GM12878 (cell line): Measurements from ENCODE around the gene FAM229A. TPM values are rescaled to one million over a fixed set of nuclear protein-coding genes. Genes with fewer than 3 reads are reported as not detected.
A peak's percentile ranks its signal among the peaks of the same experiment; 100 is the strongest.

Experiments
- BACH1 ChIP-seq: fragments of 450-650 bp; IDR thresholded peaks from 2 replicates; pipeline ENCODE4 v1.6.1; 2017; ENCODE audit warnings: mild to moderate bottlenecking, borderline replicate concordance
- BMI1 ChIP-seq: fragments of 450-650 bp; IDR thresholded peaks from 2 replicates; pipeline ENCODE4 v1.6.1; 2016; ENCODE audit warnings: mild to moderate bottlenecking, moderate library complexity, borderline replicate concordance
- CBFB ChIP-seq: IDR thresholded peaks from 2 replicates; pipeline ENCODE4 v1.6.1; 2016; ENCODE audit warnings: antibody characterized with exemption, low read depth
- CHD2 ChIP-seq: IDR thresholded peaks from 2 replicates; pipeline ENCODE4 v1.6.1; 2011; ENCODE audit warnings: low read depth, low read length, improper control_type of control experiment, borderline replicate concordance
- ESRRA ChIP-seq: IDR thresholded peaks from 2 replicates; pipeline ENCODE4 v1.6.1; 2012; ENCODE audit warnings: mild to moderate bottlenecking, low read length, improper control_type of control experiment
- FOS ChIP-seq: IDR thresholded peaks from 3 replicates; pipeline ENCODE4 v1.6.1; 2011; ENCODE audit warnings: borderline replicate concordance; ENCODE audit not compliant: insufficient read length; ENCODE audit errors: extremely low read depth
- FOXK2 ChIP-seq: fragments of 450-650 bp; IDR thresholded peaks from 2 replicates; pipeline ENCODE4 v1.6.1; 2017; ENCODE audit warnings: mild to moderate bottlenecking, moderate library complexity
- FOXM1 ChIP-seq: IDR thresholded peaks from 2 replicates; pipeline ENCODE4 v1.6.1; 2012; ENCODE audit warnings: low read depth, mild to moderate bottlenecking, inconsistent platforms, low read length, moderate library complexity
- GABPA ChIP-seq: IDR thresholded peaks from 2 replicates; pipeline ENCODE4 v1.6.1; 2014; ENCODE audit warnings: antibody characterized with exemption, low read depth, mild to moderate bottlenecking, inconsistent platforms
- HDAC2 ChIP-seq: fragments of 200-600 bp; sonication (generic); IDR thresholded peaks from 2 replicates; pipeline ENCODE4 v1.6.1; 2017
- IRF5 ChIP-seq: fragments of 450-650 bp; IDR thresholded peaks from 2 replicates; pipeline ENCODE4 v1.6.1; 2017; ENCODE audit warnings: borderline replicate concordance
- MLLT1 ChIP-seq: fragments of 450-650 bp; IDR thresholded peaks from 2 replicates; pipeline ENCODE4 v1.6.1; 2016; ENCODE audit warnings: mild to moderate bottlenecking
- NR2C2 ChIP-seq: IDR thresholded peaks from 2 replicates; pipeline ENCODE4 v1.6.1; 2011; ENCODE audit warnings: borderline replicate concordance, low read depth; ENCODE audit not compliant: control insufficient read depth, insufficient read length
- PAX8 ChIP-seq: fragments of 450-650 bp; IDR thresholded peaks from 2 replicates; pipeline ENCODE4 v1.6.1; 2017; ENCODE audit warnings: mild to moderate bottlenecking, moderate library complexity
- PRDM15 ChIP-seq: fragments of 450-650 bp; formaldehyde crosslinking; IDR thresholded peaks from 2 replicates; pipeline ENCODE4 v1.4.0; 2020; ENCODE audit warnings: mild to moderate bottlenecking, moderate library complexity
- ZNF687 ChIP-seq: fragments of 450-650 bp; IDR thresholded peaks from 2 replicates; pipeline ENCODE4 v1.6.1; 2017; ENCODE audit warnings: mild to moderate bottlenecking, moderate library complexity
- ZSCAN29 ChIP-seq: fragments of 450-650 bp; IDR thresholded peaks from 2 replicates; pipeline ENCODE4 v1.6.1; 2017; ENCODE audit warnings: mild to moderate bottlenecking, moderate library complexity
- ZZZ3 ChIP-seq: IDR thresholded peaks from 2 replicates; pipeline ENCODE4 v1.6.1; 2011; ENCODE audit warnings: low read depth; ENCODE audit not compliant: control insufficient read depth, insufficient read length
- polyA plus RNA-seq, 11 experiments: library from polyadenylated mRNA; depleted of rRNA in 4 of 11; unstranded in 6 of 11; stranded (reverse) in 5 of 11; fragments of >200 nt; fragmentation: Nextera tagmentation in 4 of 11; fragmentation: Illumina TruSeq in 1 of 11; extraction: Ambion mirVana in 4 of 11; extraction: Trizol in 1 of 11; gene quantifications; 1 replicate in 1 of 11; 2 replicates in 10 of 11; pipeline versions ENCODE4 v1.2.1 to v1.2.3, GENCODE V29; 2011 to 2016; ENCODE audit warnings: inconsistent platforms in 2 of 11, missing spikeins in 2 of 11, low read depth in 1 of 11
- total RNA-seq, 4 experiments: library from RNA; depleted of rRNA in 3 of 4; stranded (reverse); fragments of >200 nt in 3 of 4; fragmentation: Illumina TruSeq in 1 of 4; extraction: Trizol in 1 of 4; gene quantifications; 2 replicates each; pipeline versions ENCODE4 v1.2.1 to v1.2.3, GENCODE V29; 2013 to 2021

Gene FAM229A
- total and polyA plus RNA-seq, 10 of the 15 experiments (the other 5 are each of a cell fraction or from before 2014, with no cell fraction given): 0.02 to 5.3 (median 1.4) TPM; not detected in 1

GRCh38 chr1:32394141-32394889, 32.0 kb upstream of the FAM229A start, which contains the start of gene BSDC1 (continued):
- no peak for TF ChIP-seq GABPA
- no peak for TF ChIP-seq BMI1
- 0 out of 2 replicates have a peak, but pooled peaks have one; percentile 66 for TF ChIP-seq HDAC2
- TF ChIP-seq ZNF687: no peak
- 0 out of 2 replicates have a peak, but pooled peaks have one; percentile 44 for TF ChIP-seq MLLT1
- peak; percentile 94 for TF ChIP-seq NR2C2
- peak; percentile 84 for TF ChIP-seq FOXK2
- no peak for TF ChIP-seq ZZZ3
- TF ChIP-seq CBFB: no peak
- TF ChIP-seq ZSCAN29: peak; percentile 68
- TF ChIP-seq ESRRA: no peak
- TF ChIP-seq PAX8: no peak
- TF ChIP-seq FOS: no peak
- no peak for TF ChIP-seq PRDM15
- TF ChIP-seq BACH1: peak; percentile 64; the same call in 1 of the 2 replicates
- no peak for TF ChIP-seq FOXM1
- TF ChIP-seq CHD2: peak; percentile 78
- TF ChIP-seq IRF5: no peak
